Ovary (tissue), 9 donors: Measurements from ENCODE around the gene MMP8. TPM values are rescaled to one million over a fixed set of nuclear protein-coding genes. Genes with fewer than 3 reads are reported as not detected.

Source experiments
- DNase-seq, 5 donors: peaks; one replicate each; pipeline ENCODE4 v3.0.0-alpha.2; 2019 to 2020
- H3K27ac ChIP-seq, 2 donors: fragments of 200-600 bp; one replicate each; pipeline versions ENCODE4 v1.5.1 to v1.8.0; 2019 to 2022
- H3K27me3 ChIP-seq: fragments of 200-600 bp; one replicate; pipeline ENCODE4 v1.8.0; 2022
- H3K36me3 ChIP-seq: fragments of 200-600 bp; sonication (generic); one replicate; pipeline ENCODE4 v1.5.1; 2019
- H3K4me1 ChIP-seq: one replicate; pipeline ENCODE4 v1.8.1; 2013; ENCODE audit warnings: mild to moderate bottlenecking, moderate library complexity; ENCODE audit not compliant: insufficient read depth
- H3K4me3 ChIP-seq: fragments of 200-600 bp; sonication (generic); one replicate; pipeline ENCODE4 v1.5.1; 2017
- H3K9me3 ChIP-seq, 2 donors: fragments of 200-600 bp in 1 of 2; sonication (generic) in 1 of 2; one replicate each; pipeline versions ENCODE4 v1.5.1 to v1.8.1; 2013 to 2019; ENCODE audit warnings: mild to moderate bottlenecking in 1 of 2, moderate library complexity in 1 of 2
- CTCF ChIP-seq, 3 donors: fragments of 450-650 bp in 2 of 3; fragments of 200-600 bp in 1 of 3; IDR thresholded peaks; one replicate each; pipeline versions ENCODE4 v1.5.1 to v1.8.0; 2016 to 2022; ENCODE audit warnings: antibody characterized with exemption in 3 of 3, mild to moderate bottlenecking in 1 of 3
- EP300 ChIP-seq: sonication (generic); formaldehyde crosslinking; IDR thresholded peaks from one replicate; pipeline ENCODE4 v1.6.1; 2017; ENCODE audit warnings: antibody characterized with exemption
- POLR2A ChIP-seq: fragments of 450-650 bp; IDR thresholded peaks from one replicate; pipeline ENCODE4 v1.6.1; 2017; ENCODE audit warnings: antibody characterized with exemption, mild to moderate bottlenecking, moderate library complexity
- WGBS, 3 donors: extraction: QIAGEN DNeasy Blood & Tissue Kit in 1 of 3; methylation state at CpG; one replicate each; pipeline versions ENCODE4 v1.1.5 to v1.1.7; 2013 to 2017; 5-methylcytosine and 5-hydroxymethylcytosine counted together
- intact Hi-C, 4 donors: fragments of 100-400 bp; cut with DNase I; formaldehyde crosslinking; loops; one replicate each; pipeline versions ENCODE4 v1.11.0 to v1.15.1; 2022 to 2023
- polyA plus RNA-seq, 2 donors: library from polyadenylated mRNA; stranded (reverse); fragments of 200-250 nt in 1 of 2; fragments of 350-450 nt in 1 of 2; fragmentation: Illumina TruSeq in 1 of 2; extraction: RNeasy Lipid Tissue Mini Kit (QIAGEN cat#74804) in 1 of 2; gene quantifications; one replicate each; pipeline ENCODE4 v1.2.3, GENCODE V29; 2013 to 2014
- total RNA-seq, 7 donors: library from RNA; depleted of rRNA in 2 of 7; stranded (reverse); fragments of >200 nt in 2 of 7; fragmentation: NEBNext Ultra II Directional in 3 of 7; extraction: Animal tissue kit (Norgen Biotek cat#: 25700) in 3 of 7; gene quantifications; one replicate each; pipeline versions ENCODE4 v1.1.0 to v1.2.4, GENCODE V29; 2016 to 2023
- donor health status: DM: no; HTN: no; CAD: no; lungs with moderate emphysema.
- donor health status: DM: no; HTN: no; CAD: no.
- donor health status: Bipolar disorder and iron deficiency.
- donor health status: DM: yes; HTN: yes; CAD: no.
- donor health status: DM: no; HTN: no; CAD: no.
- donor health status: DM: yes; HTN: yes; CAD: no.

Gene MMP8
- total and polyA plus RNA-seq, 9 donors = 0.02 TPM; not detected in 8

GRCh38 chr11:102708654-102709053, 16.1 kb downstream of the MMP8 start:
- Histone ChIP-seq H3K4me1 (no peaks in the 10 kb centered on the region), H3K27me3 (no peaks in the 10 kb centered on the region), H3K9me3 (no peaks in the 10 kb centered on the region), H3K27ac (no peak overlapping the region), H3K4me3 (no peak overlapping the region), H3K36me3 (no peaks in the 10 kb centered on the region)
- intact Hi-C loops = no loop called here
- no peak for DNase-seq
- TF ChIP-seq EP300 (no peak), CTCF (IDR thresholded peaks at IDR 0.05) (no peak), POLR2A (no peak)
- 71 to 87% (median 85%) methylated on average over 4 of the region's 4 CpGs for WGBS, 3 donors

- H3K27me3 ChIP-seq = no peaks in the 10 kb centered on the region
- no peaks in the 10 kb centered on the region for H3K4me1 ChIP-seq
- H3K36me3 ChIP-seq = no peaks in the 10 kb centered on the region
- 44 to 77% (median 48%) methylated on average over 5 of the region's 5 CpGs for WGBS, 3 donors
- no peak within 1 kb of the TSS for H3K27ac ChIP-seq
- intact Hi-C loops = no loop called here
- TF ChIP-seq POLR2A = no peak
- no peak for TF ChIP-seq CTCF (IDR thresholded peaks at IDR 0.05)
- TF ChIP-seq EP300 = no peak
- H3K9me3 ChIP-seq = no peaks in the 10 kb centered on the region
- no peak for DNase-seq
- no peak within 1 kb of the TSS for H3K4me3 ChIP-seq
Observed at GRCh38 chr11:102705626-102706025, 19.1 kb downstream of the MMP8 start, which contains the start of gene MMP27. Gene MMP27, minus strand, starts transcription at chr11:102705769. Its CDS starts 55 bp downstream, at chr11:102705714.

- Histone ChIP-seq H3K4me1 (no peaks in the 10 kb centered on the region), H3K36me3 (no peaks in the 10 kb centered on the region), H3K4me3 (no peak overlapping the region), H3K27ac (no peak overlapping the region), H3K9me3 (no peaks in the 10 kb centered on the region), H3K27me3 (no peaks in the 10 kb centered on the region)
- WGBS, 3 donors = 54 to 69% (median 60%) methylated on average over 3 of the region's 3 CpGs
- intact Hi-C loops = no loop called here
- TF ChIP-seq CTCF (IDR thresholded peaks at IDR 0.05) = no peak
- no peak for TF ChIP-seq POLR2A
- TF ChIP-seq EP300 = no peak
- DNase-seq = no peak
Observed at GRCh38 chr11:102704841-102705240, 19.9 kb downstream of the MMP8 start.

GRCh38 chr11:102703826-102704493, 20.8 kb downstream of the MMP8 start:
- H3K27ac ChIP-seq = no peak overlapping the region
- intact Hi-C loops = no loop called here
- no peaks in the 10 kb centered on the region for H3K27me3 ChIP-seq
- no peak overlapping the region for H3K4me3 ChIP-seq
- no peaks in the 10 kb centered on the region for H3K4me1 ChIP-seq
- TF ChIP-seq POLR2A = no peak
- no peak for TF ChIP-seq EP300
- no peak for TF ChIP-seq CTCF (IDR thresholded peaks at IDR 0.05)
- H3K9me3 ChIP-seq = no peaks in the 10 kb centered on the region
- 66 to 74% (median 70%) methylated on average over 3 of the region's 3 CpGs for WGBS, 3 donors
- H3K36me3 ChIP-seq = no peaks in the 10 kb centered on the region
- DNase-seq = no peak
